Measurements from ENCODE around the gene NAV2. TPM values are rescaled to one million over a fixed set of nuclear protein-coding genes. Genes with fewer than 3 reads are reported as not detected.

Gene NAV2
- total RNA-seq, 2 experiments from 2014 or later, result 0.23 to 0.36 TPM

GRCh38 chr11:19951558-19952115, 239.0 kb downstream of the NAV2 start:
- TF ChIP-seq CTCF (IDR thresholded peaks at IDR 0.05), result peak; percentile 61
- CTCF ChIA-PET, result interaction anchor here (0.8 to 4.4 kb wide), 20 partner anchors 7 to 407 kb away, joined by 3 to 34 read pairs (median 4); no protein-coding TSS in a partner anchor
- ATAC-seq (peak; percentile 51), DNase-seq (no peak)
- H3K36me3 Mint-ChIP-seq (ENCODE audit: low read depth), result no peaks in the 10 kb centered on the region
- H3K27ac Mint-ChIP-seq, result no peak overlapping the region
- POLR2A ChIA-PET, result no interaction called here
- peaks cover 23% of the 10 kb centered on the region for H3K27me3 Mint-ChIP-seq
- intact Hi-C loops (cut with micrococcal nuclease), result loop anchor here (5.0 kb wide), 1 partner anchor 161 kb away; no protein-coding TSS in a partner anchor
- H3K9me3 Mint-ChIP-seq, result no peaks in the 10 kb centered on the region
- peaks cover 8% of the 10 kb centered on the region for H3K4me1 Mint-ChIP-seq (ENCODE audit: low read depth)
- no peak overlapping the region for H3K4me3 Mint-ChIP-seq

DNA sequence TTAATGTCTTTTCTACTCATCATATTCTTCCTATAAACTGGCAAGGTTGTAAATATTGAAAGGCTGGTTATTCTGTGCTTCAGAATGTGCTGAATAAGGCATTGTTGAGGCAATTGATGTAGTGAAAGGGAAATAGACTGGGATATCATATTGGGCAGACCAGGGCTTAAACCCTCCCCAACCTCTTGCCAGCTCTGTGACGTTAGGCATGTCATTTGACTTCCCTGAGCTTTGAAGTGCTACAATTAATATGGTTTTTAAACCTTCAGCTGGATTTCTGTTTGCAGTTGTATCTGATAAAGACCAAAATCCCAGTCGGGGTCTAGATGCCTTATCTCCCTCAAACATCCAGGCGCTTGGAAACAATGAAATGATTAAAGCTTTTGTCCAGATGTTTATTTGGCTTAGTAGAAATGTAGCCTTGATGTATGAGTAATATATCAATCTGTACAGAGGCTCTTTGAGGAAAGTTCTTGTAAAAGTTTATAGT, 239.5 kb downstream of the NAV2 start:
- no peaks in the 10 kb centered on the region for H3K36me3 Mint-ChIP-seq (ENCODE audit: low read depth)
- H3K27ac Mint-ChIP-seq, result no peak overlapping the region
- POLR2A ChIA-PET, result no interaction called here
- intact Hi-C loops (cut with micrococcal nuclease), result loop anchor here (5.0 kb wide), 1 partner anchor 160 kb away; no protein-coding TSS in a partner anchor
- H3K9me3 Mint-ChIP-seq, result no peaks in the 10 kb centered on the region
- peaks cover 8% of the 10 kb centered on the region for H3K4me1 Mint-ChIP-seq (ENCODE audit: low read depth)
- ATAC-seq (no peak), DNase-seq (no peak)
- H3K4me3 Mint-ChIP-seq, result no peak overlapping the region
- peaks cover 23% of the 10 kb centered on the region for H3K27me3 Mint-ChIP-seq
- TF ChIP-seq CTCF (IDR thresholded peaks at IDR 0.05), result no peak
- CTCF ChIA-PET, result interaction anchor here (0.7 to 4.4 kb wide), 22 partner anchors 8 to 407 kb away, joined by 3 to 34 read pairs (median 4); no protein-coding TSS in a partner anchor

DNA sequence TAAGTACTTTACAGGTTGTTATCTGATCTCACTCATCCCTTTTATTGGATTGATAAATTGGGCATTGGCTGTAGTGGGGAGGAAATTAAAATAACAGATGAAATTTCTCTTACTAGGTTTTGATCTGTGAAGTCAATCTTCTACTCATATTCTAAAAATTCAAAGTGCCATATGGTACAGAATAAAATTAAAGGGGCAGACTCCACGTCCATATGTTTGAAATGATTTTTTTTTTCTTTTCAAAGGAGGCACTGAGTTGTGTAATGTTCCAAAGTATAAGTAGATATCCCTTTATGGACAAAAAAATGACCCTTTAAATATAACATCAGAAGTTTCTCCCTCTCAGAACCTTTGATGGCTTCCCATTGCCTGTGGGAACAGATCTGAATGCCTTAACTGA, 240.3 kb downstream of the NAV2 start:
- ChIA-PET CTCF (interaction anchor here (0.7 to 4.4 kb wide), 13 partner anchors 11 to 180 kb away, joined by 3 to 34 read pairs (median 4); no protein-coding TSS in a partner anchor), POLR2A (no interaction called here)
- DNase-seq (no peak), ATAC-seq (no peak)
- Mint-ChIP-seq H3K27me3 (peaks cover 24% of the 10 kb centered on the region), H3K27ac (no peak overlapping the region), H3K9me3 (no peaks in the 10 kb centered on the region), H3K4me1 (ENCODE audit: low read depth) (peaks cover 8% of the 10 kb centered on the region), H3K4me3 (no peak overlapping the region), H3K36me3 (ENCODE audit: low read depth) (no peaks in the 10 kb centered on the region)
- intact Hi-C loops (cut with micrococcal nuclease), result loop anchor here (5.0 kb wide), 1 partner anchor 159 kb away; no protein-coding TSS in a partner anchor
- no peak for TF ChIP-seq CTCF (IDR thresholded peaks at IDR 0.05)

DNA sequence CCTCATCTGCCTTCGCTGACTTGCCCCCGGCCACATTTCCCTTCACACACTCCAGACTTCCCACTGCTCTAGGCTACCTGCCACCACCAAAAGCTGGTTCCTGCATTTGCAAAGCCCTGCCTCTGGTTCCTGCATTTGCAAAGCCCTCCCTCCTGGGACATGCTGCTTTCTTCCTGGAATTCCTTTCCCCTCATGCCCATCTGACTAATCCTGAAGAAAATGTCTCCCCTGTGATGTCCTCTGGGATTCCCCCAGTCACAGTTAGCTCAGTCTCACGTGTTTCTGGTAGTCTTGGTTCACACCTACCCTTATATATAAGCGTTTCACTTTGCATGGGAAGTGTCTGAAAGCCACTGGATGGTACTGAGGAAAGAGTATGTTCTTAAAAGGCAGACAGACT, 240.7 kb downstream of the NAV2 start:
- intact Hi-C loops (cut with micrococcal nuclease), result loop anchor here (5.0 kb wide), 1 partner anchor 159 kb away; no protein-coding TSS in a partner anchor
- no peaks in the 10 kb centered on the region for H3K9me3 Mint-ChIP-seq
- no peak for TF ChIP-seq CTCF (IDR thresholded peaks at IDR 0.05)

GRCh38 chr11:19953909-19954308, 241.3 kb downstream of the NAV2 start:
- Mint-ChIP-seq H3K9me3 (no peaks in the 10 kb centered on the region), H3K27ac (no peak overlapping the region), H3K27me3 (peaks cover 24% of the 10 kb centered on the region), H3K4me1 (ENCODE audit: low read depth) (peaks cover 8% of the 10 kb centered on the region), H3K4me3 (no peak overlapping the region), H3K36me3 (ENCODE audit: low read depth) (no peaks in the 10 kb centered on the region)
- ATAC-seq (no peak), DNase-seq (no peak)
- intact Hi-C loops (cut with micrococcal nuclease), result loop anchor here (5.0 kb wide), 1 partner anchor 158 kb away; no protein-coding TSS in a partner anchor
- no peak for TF ChIP-seq CTCF (IDR thresholded peaks at IDR 0.05)
- CTCF ChIA-PET, result interaction anchor here (0.7 to 1.2 kb wide), 2 partner anchors 10 to 179 kb away, joined by 3 read pairs; no protein-coding TSS in a partner anchor
- POLR2A ChIA-PET, result no interaction called here

More for the DNA sequence above, 240.7 kb downstream of the NAV2 start:
- ChIA-PET POLR2A (no interaction called here), CTCF (interaction anchor here (1.1 to 4.4 kb wide), 5 partner anchors 11 to 179 kb away, joined by 3 to 34 read pairs (median 5); no protein-coding TSS in a partner anchor)
- Mint-ChIP-seq H3K4me3 (no peak overlapping the region), H3K4me1 (ENCODE audit: low read depth) (peaks cover 8% of the 10 kb centered on the region), H3K27me3 (peaks cover 24% of the 10 kb centered on the region), H3K36me3 (ENCODE audit: low read depth) (no peaks in the 10 kb centered on the region), H3K27ac (no peak overlapping the region)
- ATAC-seq (no peak), DNase-seq (no peak)
